GM12801 (cell line): ENCODE measurements around the gene ACOT6.

Experiments used
- CTCF ChIP-seq: IDR thresholded peaks from one replicate; pipeline ENCODE4 v1.5.1; 2011; ENCODE audit warnings: control low read depth; ENCODE audit not compliant: insufficient read length; ENCODE audit errors: extremely low read depth

The ACOT6 gene

DNA sequence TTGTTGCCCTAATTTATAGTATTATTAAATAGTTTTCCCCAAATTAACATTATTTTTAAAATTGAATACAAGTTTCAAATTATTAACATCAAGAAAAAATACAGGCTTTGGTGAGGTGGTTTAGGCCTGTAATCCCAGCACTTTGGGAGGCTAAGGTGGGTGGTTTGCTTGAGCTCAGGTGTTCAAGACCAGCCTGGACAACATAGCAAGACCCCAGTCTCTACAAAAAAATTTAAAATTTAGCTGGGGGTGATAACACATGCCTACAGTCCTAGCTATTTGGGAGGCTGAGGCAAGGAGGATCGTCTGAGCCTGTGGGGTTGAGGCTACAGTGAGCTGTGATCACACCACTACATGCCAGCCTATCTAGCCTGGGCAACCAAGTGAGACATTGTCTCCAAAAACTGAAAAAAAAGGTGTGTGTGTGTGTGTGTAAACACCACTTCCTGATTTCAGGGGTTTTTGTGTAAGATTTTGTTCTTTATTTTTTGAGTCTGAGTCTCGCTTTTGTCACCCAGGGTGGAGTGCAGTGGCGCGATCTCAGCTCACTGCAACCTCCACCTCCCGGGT is 28.6 kb downstream of the ACOT6 start:
- TF ChIP-seq CTCF: no peak

DNA sequence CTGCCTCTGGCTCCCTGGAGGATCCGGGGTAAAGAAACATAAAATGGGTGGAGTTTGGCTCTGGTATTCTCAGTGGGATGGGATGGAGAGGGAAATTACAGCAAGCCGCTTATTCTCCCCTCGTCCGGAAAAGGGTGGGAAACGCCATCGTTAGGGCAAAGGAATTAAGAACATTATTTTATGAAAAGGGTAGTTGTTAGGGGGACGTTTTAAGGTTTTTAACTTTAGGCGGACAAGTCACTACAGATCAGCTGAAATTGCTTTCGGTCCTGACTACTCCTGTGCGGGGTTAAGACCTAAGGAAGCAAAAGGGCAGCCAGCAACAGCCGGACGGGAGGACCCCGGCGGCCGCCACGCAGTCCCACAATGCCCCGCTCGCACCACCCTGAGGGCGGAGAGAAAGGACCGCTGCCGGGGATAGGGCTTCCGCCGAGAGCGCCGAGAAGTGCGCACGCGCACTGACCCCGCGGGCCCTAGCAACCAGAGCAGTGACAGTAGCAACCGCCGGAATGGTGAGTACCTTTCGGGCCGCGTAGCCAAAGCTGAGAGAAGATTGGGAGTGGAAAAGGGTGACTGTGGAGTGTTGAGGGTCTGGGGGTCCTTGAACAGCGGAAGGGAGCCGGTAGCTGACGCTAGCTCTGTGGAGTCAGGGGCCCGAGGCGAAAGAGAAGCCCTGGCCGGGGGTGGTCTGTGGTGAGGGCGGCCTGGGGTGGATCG is 32.4 kb downstream of the ACOT6 start, which contains the start of gene DNAL1:
Gene DNAL1 (plus strand): TSS at position 456 of the 717 bp plus-strand sequence. CDS start 54 bp downstream, at position 510.
- TF ChIP-seq CTCF: no peak

DNA sequence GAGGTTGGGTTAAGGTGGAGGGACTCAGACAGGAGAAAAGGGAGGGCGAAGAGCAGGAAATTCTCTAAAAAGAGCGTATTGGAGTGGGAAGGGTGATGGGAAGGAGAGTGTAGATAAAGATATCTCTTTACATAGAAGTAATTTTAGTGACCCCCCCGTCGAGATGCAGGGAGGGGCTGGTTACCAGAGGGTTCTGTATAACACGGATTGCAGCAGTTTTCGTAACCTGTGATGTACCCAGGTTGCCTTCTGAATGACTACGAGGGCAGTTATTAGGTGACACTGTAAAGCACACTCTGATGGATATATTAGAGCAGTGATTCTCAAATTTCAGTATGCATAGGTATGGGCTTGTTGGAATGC is 32.9 kb downstream of the ACOT6 start:
- no peak for TF ChIP-seq CTCF

DNA sequence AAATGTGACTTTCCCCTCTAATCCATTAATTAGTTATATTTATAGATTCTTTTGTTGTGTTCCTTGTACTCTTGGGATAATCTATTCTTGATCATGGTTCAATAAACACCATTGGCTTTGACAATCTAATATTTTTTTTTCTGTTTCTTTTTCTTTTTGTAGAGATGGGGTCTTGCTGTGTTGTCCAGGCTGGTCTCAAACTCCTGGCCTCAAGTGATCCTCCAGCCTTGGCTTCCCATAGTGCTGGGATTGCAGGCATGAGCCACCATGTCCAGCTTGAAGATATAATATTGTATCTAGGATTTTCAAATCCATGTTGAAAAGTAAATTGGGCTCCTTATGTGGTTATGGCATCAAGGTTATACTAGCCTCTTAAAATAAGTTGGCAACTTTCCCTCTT is 38.7 kb downstream of the ACOT6 start:
- no peak for TF ChIP-seq CTCF

GRCh38 chr14:73655851-73656250 is 43.5 kb downstream of the ACOT6 start:
- TF ChIP-seq CTCF: no peak

DNA sequence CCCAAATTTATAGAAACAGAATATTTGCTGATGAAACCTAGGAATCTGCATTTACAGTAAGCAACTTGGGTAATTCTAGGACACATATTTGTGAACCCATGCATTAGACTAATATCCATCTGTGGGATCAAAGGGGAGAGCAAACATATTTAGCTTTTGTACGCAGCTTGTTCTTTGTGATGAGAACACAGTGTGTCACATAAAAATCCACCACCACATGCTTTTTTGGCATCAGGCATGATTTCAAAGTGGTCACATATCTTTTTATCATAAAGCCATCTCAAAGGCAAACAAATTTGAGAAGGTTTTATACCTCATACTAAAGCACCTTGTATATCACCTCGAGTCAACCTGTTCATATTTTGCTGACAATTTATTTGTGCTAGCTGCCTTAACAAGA is 48.2 kb downstream of the ACOT6 start:
- no peak for TF ChIP-seq CTCF

GRCh38 chr14:73661872-73662271 is 49.6 kb downstream of the ACOT6 start:
- TF ChIP-seq CTCF: no peak
